ENCODE results near the gene DOK1. TPM values are rescaled to one million over a fixed set of nuclear protein-coding genes. Genes with fewer than 3 reads are reported as not detected.

Gene DOK1
- total RNA-seq, 1 donor from 2014 or later: 0.56 TPM

DNA sequence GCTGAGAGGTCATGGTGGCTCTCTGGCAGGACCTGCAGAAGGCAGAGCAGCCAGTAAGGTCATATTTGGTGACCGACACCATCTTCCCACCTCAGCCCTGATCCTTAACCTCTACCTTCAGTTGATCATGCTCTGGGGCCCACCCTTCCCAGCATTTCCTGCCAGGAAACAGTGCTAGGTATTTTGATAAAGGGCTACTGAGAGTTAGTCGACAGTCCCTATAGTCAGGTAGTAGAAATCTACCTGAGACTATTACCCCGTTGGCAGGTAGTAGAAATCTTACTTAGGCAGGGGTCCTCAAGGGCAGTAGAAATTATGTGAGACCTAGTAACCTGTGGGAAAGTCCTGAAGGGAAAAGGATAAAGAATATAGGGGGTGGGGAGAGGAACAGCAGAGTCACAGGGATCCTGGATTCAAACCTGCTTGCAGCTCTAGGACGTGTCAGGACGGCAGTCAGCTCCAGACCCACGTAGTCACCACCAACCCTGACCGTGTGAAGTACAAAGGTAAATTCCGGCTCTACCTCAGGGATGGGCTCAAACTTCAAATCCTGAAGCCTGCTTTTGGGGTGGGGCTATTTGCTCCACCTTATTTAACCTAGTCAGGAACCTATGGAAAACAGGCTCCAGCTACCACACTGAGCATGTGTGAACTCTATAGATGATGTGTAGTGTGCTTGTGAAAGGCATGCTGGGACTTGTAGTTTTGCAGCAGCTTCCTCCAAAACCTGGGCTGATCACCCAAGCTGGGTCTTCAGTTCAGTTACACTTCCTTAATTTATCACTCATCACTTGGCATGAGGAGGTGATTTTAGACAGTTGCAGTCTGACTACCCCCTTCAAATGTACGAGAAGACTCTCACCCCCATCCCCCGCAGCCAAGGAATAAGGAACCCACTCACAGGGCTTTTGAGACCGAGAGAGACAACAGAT lies 28.5 kb upstream of the DOK1 start, which contains the start of gene DQX1:
TSS of gene DQX1 (minus strand) at position 515 of the 932 bp plus-strand sequence. CDS start at position 13, 502 bp downstream.
- ATAC-seq: peak; percentile 74

DNA sequence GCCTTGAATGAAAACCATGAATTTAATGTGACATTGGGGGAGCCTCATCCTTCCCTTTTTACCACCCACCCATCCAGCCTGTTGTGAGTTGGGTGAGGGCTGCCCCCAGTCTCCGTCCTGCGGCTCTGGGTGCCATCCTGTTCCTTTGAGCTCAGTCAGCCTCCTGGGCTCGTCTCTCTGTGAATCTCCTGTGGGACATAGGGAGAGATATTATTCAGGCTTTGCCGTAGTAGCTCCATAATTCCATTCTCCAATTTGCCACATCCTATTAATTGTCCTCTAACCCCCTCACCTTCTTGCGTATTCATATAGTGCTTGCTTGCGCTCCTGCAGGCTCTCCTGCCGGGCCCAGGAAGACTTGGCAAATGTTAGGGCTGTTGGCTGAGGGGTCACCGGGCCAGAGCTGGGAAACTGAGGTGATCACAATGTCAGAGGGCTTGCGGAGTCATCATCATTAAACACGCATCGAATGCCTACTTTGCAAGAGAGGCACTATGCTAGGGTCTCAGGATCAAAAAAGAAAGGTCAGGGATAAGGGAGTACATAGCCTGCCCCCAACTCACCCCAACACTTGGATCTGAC lies 27.8 kb upstream of the DOK1 start:
- no peak for ATAC-seq

DNA sequence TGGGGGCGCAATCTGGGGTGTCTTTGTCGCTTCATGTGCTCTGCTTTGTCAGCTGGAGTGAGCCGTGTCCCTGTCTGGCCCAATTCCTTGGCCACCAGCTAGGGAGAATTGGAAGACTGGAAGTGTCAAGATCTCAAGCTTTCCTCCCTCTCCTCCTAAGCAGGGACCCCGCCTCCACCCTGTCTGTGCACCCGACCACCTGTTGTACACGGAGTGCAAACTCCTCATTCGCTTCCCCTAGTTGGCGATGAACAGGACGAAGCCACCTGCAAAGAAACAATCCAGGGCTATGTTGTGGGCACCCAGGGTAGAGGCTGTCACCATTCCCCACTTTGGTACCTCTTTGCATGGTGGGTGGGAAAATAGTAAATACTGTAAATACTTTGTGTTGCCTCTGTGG lies 26.8 kb upstream of the DOK1 start:
- ATAC-seq: no peak

DNA sequence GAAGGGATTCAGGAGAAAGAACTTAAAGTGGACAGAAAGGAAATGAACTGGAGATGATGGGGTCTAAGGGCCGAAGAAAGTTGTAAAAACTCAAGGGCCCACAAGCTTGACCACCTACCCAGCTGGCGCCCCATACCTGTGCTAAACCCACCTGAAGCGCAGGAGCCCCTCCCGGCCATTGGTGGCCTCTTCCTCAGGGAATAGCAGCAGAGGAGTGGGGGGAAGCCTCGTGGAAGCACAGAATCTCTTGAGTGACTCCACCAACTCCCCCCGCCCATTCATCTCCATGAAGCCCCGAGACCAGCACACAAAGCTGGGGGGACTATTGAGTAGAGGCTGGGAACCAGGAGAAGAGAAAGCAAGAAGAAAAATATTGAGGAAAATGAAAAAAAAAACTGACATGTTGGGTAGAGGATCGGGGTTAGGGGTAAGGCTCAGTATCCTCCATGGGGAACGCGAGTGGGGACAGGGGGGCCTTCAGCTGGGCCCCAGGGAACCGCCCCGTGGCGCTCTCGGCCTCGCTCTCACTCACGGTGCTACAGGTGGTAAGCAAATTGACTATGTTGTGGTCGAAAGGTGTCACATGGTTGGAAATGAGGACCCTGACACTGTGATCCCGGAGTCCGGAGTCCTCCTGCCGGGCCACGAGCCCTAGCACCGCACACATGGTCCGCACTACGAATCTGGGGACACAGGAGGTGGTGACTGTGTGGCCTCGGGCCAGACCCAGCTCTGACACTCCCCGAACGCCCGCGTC lies 25.7 kb upstream of the DOK1 start:
- ATAC-seq: no peak

DNA sequence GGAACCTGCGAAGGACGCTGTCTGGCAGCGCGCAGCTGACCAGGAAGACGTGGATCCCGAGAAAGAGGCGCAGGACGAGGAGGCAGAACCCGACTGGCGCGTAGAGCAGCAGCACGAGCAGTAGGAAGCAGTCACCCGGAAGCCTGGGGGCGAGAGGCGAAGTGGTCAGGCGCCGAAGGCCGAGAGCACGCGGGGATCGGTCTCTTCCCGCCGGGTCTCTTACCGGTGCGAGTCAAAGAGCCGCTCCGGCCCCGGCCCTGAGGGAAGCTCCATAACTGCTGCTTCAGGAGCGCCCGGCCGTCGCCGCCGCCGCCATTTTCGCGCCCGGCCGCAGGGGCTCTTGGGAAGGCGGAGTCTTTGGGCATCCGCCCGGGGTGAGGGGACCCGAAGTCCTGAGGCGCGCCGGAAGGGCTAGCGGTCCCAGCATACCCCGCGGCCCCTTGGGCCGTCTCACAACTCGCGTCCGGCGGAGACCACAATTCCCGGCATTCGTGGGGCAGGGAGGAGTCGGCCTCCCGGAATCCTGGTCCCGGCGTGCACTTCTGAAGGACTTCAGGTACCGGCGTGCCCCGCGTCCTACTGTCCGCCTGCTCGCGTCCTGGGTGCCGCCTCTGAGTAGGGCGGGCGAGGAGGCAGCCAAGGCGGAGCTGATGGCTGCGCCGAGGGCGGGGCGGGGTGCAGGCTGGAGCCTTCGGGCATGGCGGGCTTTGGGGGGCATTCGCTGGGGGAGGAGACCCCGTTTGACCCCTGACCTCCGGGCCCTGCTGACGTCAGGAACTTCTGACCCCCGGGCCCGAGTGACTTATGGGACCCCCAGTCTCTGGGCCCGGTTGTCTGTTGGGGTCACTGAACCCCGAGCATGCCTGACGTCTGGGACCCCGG lies 24.9 kb upstream of the DOK1 start, which contains the start of the genes AUP1 and HTRA2:
TSS of gene AUP1 (minus strand) at position 350 of the 882 bp plus-strand sequence. CDS start at position 273, 77 bp downstream.
TSS of gene HTRA2 (plus strand) at position 577 of the 882 bp plus-strand sequence. CDS start at position 651, 74 bp downstream.
- peak; percentile 90 for ATAC-seq

DNA sequence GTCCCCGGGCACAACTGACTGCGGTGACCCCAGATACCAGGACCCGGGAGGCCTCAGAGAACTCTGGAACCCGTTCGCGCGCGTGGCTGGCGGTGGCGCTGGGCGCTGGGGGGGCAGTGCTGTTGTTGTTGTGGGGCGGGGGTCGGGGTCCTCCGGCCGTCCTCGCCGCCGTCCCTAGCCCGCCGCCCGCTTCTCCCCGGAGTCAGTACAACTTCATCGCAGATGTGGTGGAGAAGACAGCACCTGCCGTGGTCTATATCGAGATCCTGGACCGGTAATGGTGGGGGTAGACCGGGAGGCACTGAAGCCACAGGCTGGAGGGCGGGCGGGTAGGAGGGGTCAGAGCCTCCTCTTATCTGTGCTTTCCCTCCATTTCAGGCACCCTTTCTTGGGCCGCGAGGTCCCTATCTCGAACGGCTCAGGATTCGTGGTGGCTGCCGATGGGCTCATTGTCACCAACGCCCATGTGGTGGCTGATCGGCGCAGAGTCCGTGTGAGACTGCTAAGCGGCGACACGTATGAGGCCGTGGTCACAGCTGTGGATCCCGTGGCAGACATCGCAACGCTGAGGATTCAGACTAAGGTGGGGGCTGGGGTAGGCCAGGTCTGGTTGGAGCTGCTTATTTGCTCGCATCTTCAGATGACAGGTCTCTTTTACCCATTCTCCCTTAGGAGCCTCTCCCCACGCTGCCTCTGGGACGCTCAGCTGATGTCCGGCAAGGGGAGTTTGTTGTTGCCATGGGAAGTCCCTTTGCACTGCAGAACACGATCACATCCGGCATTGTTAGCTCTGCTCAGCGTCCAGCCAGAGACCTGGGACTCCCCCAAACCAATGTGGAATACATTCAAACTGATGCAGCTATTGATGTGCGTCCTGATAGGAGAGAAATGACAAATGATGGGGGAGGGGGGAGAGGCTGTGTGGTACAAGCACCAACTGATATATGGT lies 24.0 kb upstream of the DOK1 start:
- peak; percentile 1 for ATAC-seq

DNA sequence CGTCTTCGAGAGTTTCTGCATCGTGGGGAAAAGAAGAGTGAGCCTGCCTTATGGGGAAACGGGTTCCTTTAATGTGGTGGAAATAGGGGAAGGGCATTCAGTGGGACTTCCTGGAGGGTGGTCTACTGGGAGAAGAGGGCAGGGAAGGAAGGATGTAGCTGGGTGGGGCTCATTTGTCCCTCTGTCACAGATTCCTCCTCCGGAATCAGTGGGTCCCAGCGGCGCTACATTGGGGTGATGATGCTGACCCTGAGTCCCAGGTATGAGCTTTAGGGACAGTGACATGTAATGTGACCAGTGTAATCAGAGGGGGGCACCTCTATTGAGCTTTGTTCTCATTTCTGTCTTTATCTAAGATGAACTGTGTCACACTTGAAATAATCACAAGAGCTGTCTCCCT lies 22.9 kb upstream of the DOK1 start:
- ATAC-seq: no peak

DNA sequence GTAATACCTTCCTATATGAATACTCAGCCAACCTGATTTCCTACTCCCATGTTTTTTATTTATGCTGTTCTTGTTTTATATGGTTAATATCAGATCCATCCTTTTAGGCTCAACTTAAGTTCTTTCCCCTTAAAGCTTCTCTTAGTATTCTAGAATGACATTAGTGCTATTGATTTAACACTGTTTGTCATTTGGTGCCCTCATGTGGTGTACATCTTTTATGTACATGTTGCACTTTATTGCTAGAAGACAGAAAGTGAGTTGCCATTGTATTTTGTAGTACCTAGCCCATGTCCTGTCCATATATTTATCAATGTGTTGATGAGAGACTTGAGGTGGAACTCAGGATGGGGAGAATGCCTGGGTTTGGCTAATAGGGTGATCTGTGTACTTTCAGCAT lies 22.3 kb upstream of the DOK1 start:
- ATAC-seq: no peak

DNA sequence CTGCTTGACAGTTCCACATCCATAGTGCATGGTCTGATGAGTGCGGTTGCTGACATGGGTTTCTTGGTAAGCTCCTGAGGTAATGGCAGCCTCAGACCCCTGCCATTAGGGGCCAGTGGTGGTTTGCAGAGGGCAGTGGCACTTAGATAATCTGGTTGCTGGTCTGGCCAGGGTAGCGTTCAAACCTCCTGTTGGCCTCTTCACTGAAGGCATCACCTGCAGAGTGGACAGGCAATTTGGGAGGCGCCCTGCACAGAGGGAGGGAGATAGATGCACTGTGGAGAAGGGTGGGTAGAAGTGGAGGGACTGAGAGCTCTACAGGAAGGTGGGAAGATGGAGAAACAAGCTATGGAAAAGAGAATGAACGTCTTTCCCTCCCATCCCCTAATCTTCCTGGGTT lies 21.1 kb upstream of the DOK1 start:
- ATAC-seq: no peak

DNA sequence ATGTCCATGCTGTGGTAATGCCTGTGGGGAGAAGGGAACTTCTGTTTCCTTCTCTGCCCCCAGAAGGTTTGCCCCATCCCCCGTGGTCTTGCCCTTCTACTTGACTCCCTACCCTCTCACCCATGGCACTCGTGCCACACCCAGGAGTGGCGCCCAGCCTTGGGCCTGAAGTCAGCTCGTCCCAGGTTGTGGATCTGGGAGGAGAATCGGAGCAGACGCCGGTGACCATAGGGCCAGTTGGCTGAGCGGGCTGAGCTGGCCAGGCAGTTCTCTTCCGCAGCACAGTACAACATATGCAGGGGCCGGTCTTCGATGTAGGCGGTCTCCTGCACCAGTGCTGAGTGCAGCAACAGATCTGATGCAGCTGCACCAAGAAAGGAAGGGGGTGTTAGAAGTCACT lies 20.1 kb upstream of the DOK1 start:
- ATAC-seq: no peak

DNA sequence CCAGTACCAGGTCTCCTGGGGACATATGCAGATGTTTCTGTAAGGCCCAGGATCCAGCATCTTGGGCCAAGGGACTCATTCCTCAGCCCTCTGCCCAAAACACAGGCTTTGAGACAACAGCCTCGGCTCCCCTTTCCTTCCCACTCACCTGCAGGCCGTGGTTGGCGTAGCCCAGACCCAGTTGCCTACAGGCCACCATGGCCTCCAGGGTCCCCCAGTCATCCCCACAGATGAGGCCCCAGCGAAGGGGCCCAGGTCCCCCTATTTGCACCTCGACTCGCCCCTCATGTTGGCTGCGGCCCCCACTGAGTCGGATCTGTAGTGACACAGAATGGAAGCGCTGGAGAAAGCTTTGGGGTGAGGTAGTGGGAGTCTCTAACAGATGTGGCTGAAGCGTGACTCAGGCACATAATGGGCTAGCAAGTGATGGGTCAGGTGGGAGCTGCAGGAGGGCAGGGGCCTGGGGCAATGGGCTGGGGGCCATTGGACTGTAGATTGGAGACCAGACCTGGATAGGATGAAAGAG lies 19.0 kb upstream of the DOK1 start:
- no peak for ATAC-seq

DNA sequence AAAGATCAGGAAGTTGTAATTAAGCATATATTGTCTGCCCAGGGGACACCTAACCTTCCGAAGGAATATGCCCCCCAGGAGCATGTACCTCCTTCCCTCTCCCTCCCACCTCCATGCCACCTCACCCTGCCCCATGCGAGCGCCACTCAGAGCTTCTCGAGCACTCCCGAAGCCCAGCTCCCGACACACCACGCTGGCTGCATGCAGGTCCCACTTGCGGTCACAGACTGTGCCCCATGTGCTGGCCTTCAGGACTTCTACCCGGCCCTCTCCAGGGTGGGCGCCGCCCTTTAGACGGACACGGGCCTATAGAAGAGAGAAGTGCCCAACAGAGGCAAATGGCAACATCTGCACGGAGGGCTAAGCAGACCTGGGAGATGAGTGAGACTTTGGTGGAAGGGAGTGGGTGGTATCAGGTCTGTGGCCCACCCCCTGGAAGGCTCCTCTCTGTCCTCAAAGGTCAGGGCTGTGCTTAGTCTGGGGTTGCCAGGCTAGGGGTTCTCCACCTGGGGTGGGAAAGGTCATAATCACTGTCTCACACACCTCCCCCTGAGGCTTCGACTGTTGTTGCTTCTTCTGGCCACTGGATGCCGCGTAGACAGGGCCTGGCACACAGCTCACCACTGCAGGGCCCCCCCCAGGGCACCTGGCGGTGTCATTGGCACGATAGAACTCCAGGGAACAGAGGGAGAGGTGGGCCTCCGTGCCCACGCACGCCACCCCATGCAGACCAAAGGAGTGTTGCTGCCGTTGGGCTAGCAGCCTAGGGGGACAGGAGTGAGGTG lies 18.2 kb upstream of the DOK1 start:
- ATAC-seq: no peak

DNA sequence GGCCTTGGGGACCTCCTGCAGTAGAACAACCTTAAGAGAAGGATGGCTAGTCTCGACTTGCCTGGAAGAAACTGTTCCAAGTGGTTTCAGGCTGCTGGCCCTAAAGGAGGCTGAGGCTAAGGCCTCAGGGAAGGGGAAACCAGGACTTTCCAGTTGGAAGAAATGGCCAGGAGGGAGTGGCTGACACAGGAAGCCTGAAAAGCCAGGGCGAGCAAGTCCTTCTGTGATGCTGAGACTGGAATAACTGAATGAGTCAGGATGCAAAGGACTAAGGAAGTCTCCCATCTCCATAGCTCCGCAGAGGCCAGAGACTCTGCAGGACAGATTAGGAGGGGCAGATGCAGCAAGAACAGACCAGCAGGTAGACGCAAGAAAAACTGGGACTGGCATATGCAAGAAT lies 17.4 kb upstream of the DOK1 start:
- no peak for ATAC-seq

DNA sequence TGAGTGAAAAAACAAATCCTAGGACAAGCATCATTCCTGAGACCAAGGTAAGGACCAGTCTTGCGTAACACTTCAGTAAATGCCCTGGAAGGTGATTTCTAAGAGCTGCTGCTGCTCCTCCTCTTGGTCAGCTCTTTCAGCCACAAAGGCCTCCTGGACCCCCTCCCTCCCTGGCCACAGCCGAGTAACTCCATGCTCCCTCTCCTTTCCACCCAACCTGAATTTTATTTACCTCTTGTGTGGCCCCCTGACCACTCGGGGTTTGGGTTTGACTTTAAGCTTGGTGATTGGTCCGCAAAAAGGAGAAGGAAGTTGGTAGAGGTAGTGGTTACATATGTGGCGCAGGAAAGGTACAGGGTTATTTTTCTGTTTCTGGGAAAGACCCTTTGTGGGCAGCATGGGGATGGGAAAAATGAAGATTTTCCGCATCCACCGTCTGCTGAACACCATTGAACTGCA lies 15.6 kb upstream of the DOK1 start:
- ATAC-seq: no peak

DNA sequence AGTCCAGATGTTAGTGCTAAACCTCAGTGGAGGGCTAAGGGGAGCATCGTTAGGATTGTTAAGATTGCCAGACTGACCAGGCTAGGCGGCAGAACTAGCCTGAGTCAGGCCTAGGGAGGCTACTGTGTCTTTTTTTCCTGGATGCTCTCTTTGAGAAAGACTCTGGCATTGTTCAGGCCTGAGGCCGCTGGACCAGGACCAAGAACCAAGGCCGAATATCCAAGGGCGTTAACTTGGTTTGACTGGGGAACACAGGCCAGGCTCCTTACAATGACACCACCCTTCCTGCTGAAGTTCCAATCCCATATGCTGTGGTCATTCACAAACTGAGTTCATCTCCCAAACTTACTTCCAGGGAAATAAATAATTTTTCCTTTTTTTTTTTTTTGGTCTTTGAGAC lies 14.2 kb upstream of the DOK1 start:
- no peak for ATAC-seq

DNA sequence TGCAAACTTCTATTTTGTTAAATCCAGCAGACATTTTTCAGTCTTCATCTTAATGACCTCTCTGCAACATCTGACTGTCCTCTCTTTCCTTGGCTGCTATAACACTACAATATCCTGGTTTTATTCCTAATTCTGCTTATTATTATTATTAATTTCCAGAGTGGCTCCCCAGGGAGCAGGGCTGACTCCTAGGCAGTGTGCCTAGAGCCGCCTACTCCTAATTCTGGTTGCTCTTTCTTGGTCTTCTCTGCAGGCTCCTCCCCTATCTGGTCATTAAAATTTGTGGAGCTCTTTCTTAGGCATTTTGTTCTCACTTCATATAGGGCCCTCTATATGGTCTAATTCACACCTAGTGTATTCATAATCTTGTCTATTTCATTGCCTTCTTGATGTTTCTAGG lies 11.5 kb upstream of the DOK1 start:
- ATAC-seq: no peak

DNA sequence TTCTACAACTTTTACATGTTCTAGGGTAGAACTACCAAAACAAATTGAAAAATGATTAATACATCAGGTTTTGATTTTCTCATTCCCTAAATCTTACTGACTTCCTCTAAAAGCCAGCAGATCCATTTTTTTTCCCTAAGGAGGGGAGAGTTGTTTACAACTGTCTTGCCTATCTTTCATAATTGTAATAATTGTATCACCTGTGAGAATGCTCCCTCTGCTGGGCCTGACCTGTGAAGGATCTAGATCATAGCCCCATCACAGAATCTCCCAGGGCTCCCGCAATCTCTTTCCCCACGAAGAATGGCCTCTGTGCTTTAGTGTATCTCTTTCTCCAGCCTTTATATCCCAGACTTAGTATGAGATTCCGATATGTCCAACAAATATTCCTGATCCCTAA lies 9.9 kb upstream of the DOK1 start:
- no peak for ATAC-seq

DNA sequence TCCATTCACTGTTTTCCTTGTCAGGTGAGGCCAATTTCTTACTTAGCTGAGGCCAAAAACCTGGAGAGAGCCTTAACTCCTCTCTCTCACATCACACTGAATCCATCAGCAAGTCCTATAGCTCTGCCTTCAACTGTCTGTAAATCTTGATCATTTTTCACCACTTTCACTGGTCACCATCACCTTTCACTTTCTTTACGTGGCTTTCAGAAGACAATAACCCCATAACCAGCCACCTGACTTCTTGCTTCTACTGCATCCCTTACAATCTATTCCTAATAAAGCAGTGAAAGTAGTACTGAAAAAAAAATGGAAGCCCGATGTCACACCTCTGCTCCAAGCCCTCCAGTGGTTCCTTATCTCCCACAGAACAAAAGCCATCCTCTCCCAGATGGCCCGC lies 8.5 kb upstream of the DOK1 start:
- ATAC-seq: no peak

DNA sequence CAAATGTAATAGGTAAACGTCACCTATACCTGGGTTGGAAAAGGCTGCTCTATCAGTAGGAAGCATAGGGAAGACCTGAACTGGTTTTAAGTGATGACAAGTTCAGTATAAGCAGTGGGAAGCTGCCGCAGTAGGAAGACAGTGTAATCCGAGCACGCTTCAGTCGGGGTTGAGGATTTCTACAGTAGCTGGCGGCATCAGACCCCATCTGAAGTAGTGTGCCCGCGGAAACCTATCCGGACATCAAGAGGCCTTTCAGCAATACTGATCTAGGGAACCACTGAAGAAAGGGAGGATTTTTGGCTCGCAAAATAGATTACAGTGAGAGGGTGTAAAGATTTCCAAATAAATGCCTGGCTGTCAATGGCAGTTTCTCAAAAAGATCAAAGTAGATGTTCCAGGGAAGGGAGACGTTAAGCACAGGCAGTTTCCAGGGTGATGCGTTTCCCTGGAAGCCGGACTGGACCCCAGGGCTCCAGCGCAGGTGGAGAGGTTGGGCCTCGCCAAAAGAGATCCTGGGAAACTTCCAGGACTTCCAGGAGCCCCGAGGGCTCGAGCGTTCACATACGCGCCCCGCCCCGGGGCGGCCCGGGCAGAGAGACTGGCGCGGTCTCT lies 6.1 kb upstream of the DOK1 start:
- no peak for ATAC-seq

Data from esophagus mucosa (tissue), 1 donor.